GM13977 (cell line): ENCODE results near the gene CYB5R3.

Source experiments
- DNase-seq: peaks from one replicate; pipeline ENCODE4 v3.0.0; 2012; ENCODE audit warnings: low spot score
- in situ Hi-C: fragments of 300-500 bp; cut with MboI; formaldehyde crosslinking; loops from one replicate; pipeline ENCODE4 v1.12.0; 2022; ENCODE audit warnings: low sequenced_read_pairs, low pct_unique_long_range_greater_than_20kb, mixed read lengths, inconsistent platforms; ENCODE audit not compliant: unreplicated experiment
- TF ChIP-seq, protein P1 (sequence below): IDR thresholded peaks from 2 replicates; pipeline ENCODE4 v1.5.1; 2012; ENCODE audit warnings: mild to moderate bottlenecking, control low read depth; ENCODE audit not compliant: insufficient read depth; ENCODE audit errors: extremely low read depth, missing control alignments

Gene CYB5R3

DNA sequence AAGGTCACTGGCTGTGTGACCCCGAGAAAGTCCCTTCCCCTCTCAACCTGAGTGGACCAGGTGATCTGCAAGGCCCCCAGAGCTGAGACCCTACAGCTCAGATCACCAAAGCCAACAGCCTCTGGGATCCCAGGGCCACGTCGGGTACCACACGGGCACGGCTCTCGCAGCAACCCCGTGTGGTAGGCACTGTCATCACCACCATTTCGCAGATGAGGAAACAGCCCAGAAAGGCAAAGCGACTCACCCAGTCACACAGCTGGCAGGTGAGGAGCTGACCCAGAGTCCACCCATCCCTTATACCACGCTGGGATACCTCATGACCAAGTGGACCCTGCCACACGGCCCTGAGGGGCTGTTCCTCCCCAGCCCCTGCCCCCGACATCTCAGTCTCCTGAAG lies 11.6 kb downstream of the CYB5R3 start:
- DNase-seq = no peak
- in situ Hi-C loops = no loop called here
- TF ChIP-seq, protein P1, sequence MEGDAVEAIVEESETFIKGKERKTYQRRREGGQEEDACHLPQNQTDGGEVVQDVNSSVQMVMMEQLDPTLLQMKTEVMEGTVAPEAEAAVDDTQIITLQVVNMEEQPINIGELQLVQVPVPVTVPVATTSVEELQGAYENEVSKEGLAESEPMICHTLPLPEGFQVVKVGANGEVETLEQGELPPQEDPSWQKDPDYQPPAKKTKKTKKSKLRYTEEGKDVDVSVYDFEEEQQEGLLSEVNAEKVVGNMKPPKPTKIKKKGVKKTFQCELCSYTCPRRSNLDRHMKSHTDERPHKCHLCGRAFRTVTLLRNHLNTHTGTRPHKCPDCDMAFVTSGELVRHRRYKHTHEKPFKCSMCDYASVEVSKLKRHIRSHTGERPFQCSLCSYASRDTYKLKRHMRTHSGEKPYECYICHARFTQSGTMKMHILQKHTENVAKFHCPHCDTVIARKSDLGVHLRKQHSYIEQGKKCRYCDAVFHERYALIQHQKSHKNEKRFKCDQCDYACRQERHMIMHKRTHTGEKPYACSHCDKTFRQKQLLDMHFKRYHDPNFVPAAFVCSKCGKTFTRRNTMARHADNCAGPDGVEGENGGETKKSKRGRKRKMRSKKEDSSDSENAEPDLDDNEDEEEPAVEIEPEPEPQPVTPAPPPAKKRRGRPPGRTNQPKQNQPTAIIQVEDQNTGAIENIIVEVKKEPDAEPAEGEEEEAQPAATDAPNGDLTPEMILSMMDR = no peak

DNA sequence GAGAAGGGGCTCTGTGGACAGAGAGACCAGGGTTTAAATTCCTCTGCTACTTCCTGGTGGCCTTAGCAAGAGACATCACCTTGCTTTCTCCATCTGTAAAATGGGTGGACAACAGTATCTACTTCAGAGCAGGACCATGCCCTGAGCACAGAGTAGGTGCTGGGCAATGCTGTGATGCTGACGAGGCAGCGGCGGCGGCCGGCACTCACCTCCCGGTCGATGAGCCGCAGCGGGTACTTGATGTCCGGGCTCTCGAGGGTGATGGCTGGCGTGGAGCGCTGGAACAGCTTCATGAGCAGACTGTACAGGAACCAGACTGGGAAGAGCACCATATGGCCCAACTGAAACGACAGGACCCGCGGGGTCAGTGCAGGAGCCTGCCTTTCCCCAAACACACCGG lies 12.7 kb downstream of the CYB5R3 start:
- in situ Hi-C loops = no loop called here
- TF ChIP-seq, protein P1 = no peak
- no peak for DNase-seq

DNA sequence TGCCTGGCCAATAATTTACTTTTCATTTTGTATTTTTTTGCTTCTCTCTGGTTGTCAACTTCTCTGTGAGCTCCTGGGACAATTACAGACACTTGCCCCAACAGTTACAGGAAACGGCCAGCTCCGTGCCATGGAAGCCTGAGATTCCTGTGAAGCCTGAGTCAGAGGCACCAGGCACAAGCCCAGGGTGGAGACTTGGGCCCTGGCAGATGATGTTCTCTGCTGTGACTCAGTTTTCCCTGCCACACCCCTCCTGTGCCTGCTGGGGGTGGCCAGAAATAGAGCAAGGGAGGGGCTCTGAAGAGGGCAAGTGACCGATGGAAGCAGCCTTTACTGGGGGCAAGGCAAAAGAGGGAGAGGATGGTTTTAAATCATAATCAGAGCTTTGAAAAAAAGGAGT lies 13.7 kb downstream of the CYB5R3 start:
- in situ Hi-C loops = no loop called here
- TF ChIP-seq, protein P1 = no peak
- no peak for DNase-seq

DNA sequence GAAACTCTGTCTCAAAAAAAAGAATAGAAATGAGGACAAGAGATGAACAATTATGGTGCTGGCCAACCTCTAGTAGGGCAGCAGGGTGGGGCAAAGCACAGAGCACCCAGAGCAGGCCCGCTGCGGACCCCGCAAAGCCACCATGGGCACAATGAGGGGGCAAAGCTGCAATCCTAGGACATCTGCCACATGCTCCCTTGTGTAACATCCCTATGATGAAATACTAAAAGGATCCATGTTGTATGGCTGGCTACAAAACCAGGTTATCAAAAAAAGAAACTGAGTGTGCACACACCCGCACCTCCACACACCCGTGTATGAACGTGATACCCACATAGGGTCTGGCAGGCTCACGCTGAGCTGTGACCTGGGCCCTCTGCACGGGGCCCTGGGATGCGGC lies 16.2 kb downstream of the CYB5R3 start:
- DNase-seq = no peak
- TF ChIP-seq, protein P1 = no peak
- in situ Hi-C loops = no loop called here

DNA sequence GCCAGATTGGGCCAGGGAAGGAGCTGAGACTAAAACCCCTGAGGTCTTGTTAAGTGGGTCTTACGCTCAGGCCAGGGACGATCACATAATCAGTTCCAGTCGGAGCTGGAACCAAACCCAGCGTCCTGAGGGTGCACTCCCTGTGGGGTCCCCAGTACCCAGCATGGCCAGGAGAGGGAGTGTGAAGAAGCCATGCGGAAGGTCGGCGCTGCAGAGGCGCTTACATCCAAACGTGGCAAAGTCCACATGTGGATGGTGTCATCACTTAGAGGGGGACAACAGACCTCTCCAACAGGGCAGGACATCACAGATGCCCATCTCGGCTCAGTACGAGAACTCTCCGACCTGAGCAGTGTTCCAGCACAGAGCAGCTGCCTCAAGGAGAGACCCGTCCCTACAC lies 17.1 kb downstream of the CYB5R3 start:
- TF ChIP-seq, protein P1 = peak; percentile 19
- in situ Hi-C loops = no loop called here
- DNase-seq = no peak

DNA sequence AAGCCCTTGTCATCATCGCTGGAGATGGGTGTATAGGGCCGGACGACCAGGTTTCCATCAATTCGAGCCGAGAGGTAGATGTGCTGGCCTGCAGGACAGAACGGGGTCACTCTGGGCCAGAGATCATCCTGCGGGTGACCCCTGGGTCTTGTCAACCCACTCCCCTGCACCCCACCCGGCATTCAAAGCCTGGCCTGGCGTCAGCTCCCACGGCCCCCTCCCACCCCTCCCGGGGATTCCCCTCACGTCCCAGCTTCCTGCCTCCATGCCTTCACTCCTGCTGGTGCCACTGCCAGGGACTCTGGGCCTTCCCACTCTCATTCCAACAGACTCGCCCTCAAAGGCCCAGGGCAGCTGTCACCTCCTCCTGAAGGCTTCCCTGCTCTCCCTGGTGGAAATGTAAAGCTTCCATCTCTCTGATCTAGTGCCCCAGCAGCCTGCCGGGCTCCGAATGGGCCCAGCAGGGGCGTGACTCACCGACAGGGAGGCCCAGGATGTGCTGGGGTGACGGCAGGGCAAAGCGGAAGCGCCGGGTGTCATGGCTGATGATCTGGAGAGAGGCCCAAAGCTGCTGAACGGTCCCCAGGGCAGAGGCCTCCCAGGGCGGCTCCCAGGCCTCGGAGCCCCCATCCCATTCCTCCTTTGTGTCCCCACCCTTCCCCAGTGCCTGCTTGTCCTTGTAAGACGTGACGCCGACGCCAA lies 18.1 kb downstream of the CYB5R3 start:
- DNase-seq = no peak
- TF ChIP-seq, protein P1 = no peak
- in situ Hi-C loops = no loop called here
